B cell (primary cell): ENCODE measurements around the gene HOXA3. TPM values are rescaled to one million over a fixed set of nuclear protein-coding genes. Genes with fewer than 3 reads are reported as not detected.
A peak's percentile ranks its signal among the peaks of the same experiment; 100 is the strongest.

ENCODE experiments used
- ATAC-seq: fragments of 200-7000 bp; cut with Tn5 transposase; one replicate; pipeline ENCODE4 v1.10.0; 2021; ENCODE audit warnings: low read depth, mild to moderate bottlenecking, moderate number of reproducible peaks, moderate library complexity
- CTCF ChIA-PET: fragments of 350-600 bp; sonication (Branson Sonifier 250); formaldehyde crosslinking; loops from one replicate; lab custom pipeline; 2021; ENCODE audit warnings: antibody characterized with exemption, inconsistent platforms; lab: Charles Lee
- POLR2A ChIA-PET: fragments of 350-600 bp; sonication (Branson Sonifier 250); formaldehyde crosslinking; loops from one replicate; lab custom pipeline; 2021; ENCODE audit warnings: antibody characterized with exemption; lab: Charles Lee
- DNase-seq: peaks from one replicate; pipeline ENCODE4 v3.0.0; 2013
- H2AFZ ChIP-seq: 2 replicates; pipeline ENCODE4 v1.6.1; 2012; ENCODE audit warnings: mild to moderate bottlenecking, low read depth, low read length; ENCODE audit not compliant: insufficient read depth, poor library complexity, severe bottlenecking
- H3K27ac ChIP-seq, 2 donors: 1 replicate in 1 of 2; 2 replicates in 1 of 2; pipeline ENCODE4 v1.5.1; 2012 to 2013; ENCODE audit warnings: low read length in 2 of 2, mild to moderate bottlenecking in 2 of 2, moderate library complexity in 1 of 2
- H3K27me3 ChIP-seq, 4 experiments: fragments of 200-600 bp in 1 of 4; sonication (generic) in 1 of 4; replicated peaks in 1 of 4; 1 replicate in 2 of 4; 2 replicates in 2 of 4; pipeline versions ENCODE4 v1.6.1 to v1.7.0; 2013 to 2016; ENCODE audit warnings: low read length in 3 of 4, mild to moderate bottlenecking in 2 of 4, mixed read lengths in 1 of 4, moderate library complexity in 1 of 4; ENCODE audit not compliant: insufficient read depth in 4 of 4, control insufficient read depth in 3 of 4; ENCODE audit errors: control extremely low read depth in 1 of 4
- H3K36me3 ChIP-seq, 2 experiments: replicated peaks in 1 of 2; 1 replicate in 1 of 2; 2 replicates in 1 of 2; pipeline versions ENCODE4 v1.6.1 to v1.7.1; 2013; ENCODE audit warnings: low read length in 1 of 2; ENCODE audit not compliant: insufficient read depth in 2 of 2, control insufficient read depth in 1 of 2; ENCODE audit errors: control extremely low read depth in 1 of 2, extremely low read depth in 1 of 2
- H3K4me1 ChIP-seq, 2 donors: fragments of 200-600 bp in 1 of 2; sonication (generic) in 1 of 2; 1 replicate in 1 of 2; 2 replicates in 1 of 2; pipeline versions ENCODE4 v1.5.1 to v1.6.1; 2013 to 2017; ENCODE audit warnings: low read length in 2 of 2; ENCODE audit not compliant: control insufficient read depth in 2 of 2, insufficient read depth in 2 of 2
- H3K4me2 ChIP-seq: replicated peaks from 2 replicates; pipeline ENCODE3; 2012; ENCODE audit warnings: mild to moderate bottlenecking, low read depth, low read length; ENCODE audit not compliant: poor library complexity, severe bottlenecking
- H3K4me3 ChIP-seq, 5 experiments: fragments of 200-600 bp in 1 of 5; sonication (generic) in 1 of 5; 1 replicate in 3 of 5; 2 replicates in 2 of 5; pipeline versions ENCODE4 v1.5.1 to v1.7.0; 2011 to 2016; ENCODE audit warnings: low read length in 4 of 5, mild to moderate bottlenecking in 4 of 5, low read depth in 2 of 5, control low read depth in 1 of 5, moderate library complexity in 1 of 5; ENCODE audit not compliant: insufficient read depth in 1 of 5; ENCODE audit errors: control extremely low read depth in 1 of 5, extremely low read depth in 1 of 5
- H3K79me2 ChIP-seq: fragments of 200-600 bp; sonication (generic); one replicate; pipeline ENCODE4 v1.6.0; 2016; ENCODE audit warnings: low read length; ENCODE audit not compliant: control insufficient read depth, insufficient read depth
- H3K9ac ChIP-seq: fragments of 200-600 bp; sonication (generic); 2 replicates; pipeline ENCODE4 v1.6.1; 2017; ENCODE audit warnings: mild to moderate bottlenecking, low read length, moderate library complexity
- H3K9me3 ChIP-seq, 3 donors: one replicate each; pipeline versions ENCODE4 v1.6.1 to v1.7.1; 2013; ENCODE audit warnings: low read length in 2 of 3; ENCODE audit not compliant: control insufficient read depth in 2 of 3, insufficient read depth in 1 of 3; ENCODE audit errors: control extremely low read depth in 1 of 3
- H4K20me1 ChIP-seq: 2 replicates; pipeline ENCODE4 v1.6.0; 2012; ENCODE audit warnings: mild to moderate bottlenecking, low read length; ENCODE audit not compliant: insufficient read depth, control insufficient read depth, poor library complexity, severe bottlenecking
- H3K27ac Mint-ChIP-seq: one replicate; pipeline ENCODE4 v1.8.0; 2021; ENCODE audit warnings: mixed read lengths
- H3K27me3 Mint-ChIP-seq: one replicate; pipeline ENCODE4 v1.8.0; 2021; ENCODE audit warnings: mixed read lengths
- H3K4me1 Mint-ChIP-seq: one replicate; pipeline ENCODE4 v1.8.0; 2021; ENCODE audit warnings: mixed read lengths
- H3K4me3 Mint-ChIP-seq: one replicate; pipeline ENCODE4 v1.8.0; 2021; ENCODE audit warnings: mixed read lengths
- H3K9me3 Mint-ChIP-seq: one replicate; pipeline ENCODE4 v1.8.0; 2022; ENCODE audit warnings: mixed read lengths; ENCODE audit not compliant: insufficient read depth
- EZH2 ChIP-seq: IDR thresholded peaks from 2 replicates; pipeline ENCODE4 v1.6.1; 2012; ENCODE audit warnings: borderline replicate concordance, low read depth, mild to moderate bottlenecking, moderate library complexity, low read length; ENCODE audit not compliant: insufficient read depth, poor library complexity, severe bottlenecking
- WGBS: methylation state at CpG from one replicate; pipeline ENCODE4 v1.1.5; 2013; ENCODE audit warnings: missing lambda C conversion rate; ENCODE audit not compliant: insufficient coverage; 5-methylcytosine and 5-hydroxymethylcytosine counted together
- intact Hi-C: fragments of 100-400 bp; cut with micrococcal nuclease; formaldehyde crosslinking; loops from one replicate; pipeline ENCODE4 v1.10.0; 2022
- polyA plus RNA-seq: library from polyadenylated mRNA; depleted of rRNA; stranded (reverse); fragments of >200 nt; gene quantifications from 2 replicates; pipeline ENCODE4 v1.2.3, GENCODE V29; 2012
- total RNA-seq, 2 donors: library from RNA; stranded (reverse); fragments of 120-200 nt in 1 of 2; gene quantifications; 1 replicate in 1 of 2; 2 replicates in 1 of 2; pipeline versions ENCODE4 v1.2.3 to v1.2.4, GENCODE V29; 2013 to 2022
- TF ChIP-seq, protein P1 (sequence below): fragments of 200-600 bp; IDR thresholded peaks from one replicate; pipeline ENCODE4 v1.8.0; 2022; ENCODE audit warnings: antibody characterized with exemption, mild to moderate bottlenecking

Gene HOXA3
- total and polyA plus RNA-seq, 2 donors (not counting 1 experiment from before 2014, with no cell fraction given), result 0.07 TPM; not detected in 1

DNA sequence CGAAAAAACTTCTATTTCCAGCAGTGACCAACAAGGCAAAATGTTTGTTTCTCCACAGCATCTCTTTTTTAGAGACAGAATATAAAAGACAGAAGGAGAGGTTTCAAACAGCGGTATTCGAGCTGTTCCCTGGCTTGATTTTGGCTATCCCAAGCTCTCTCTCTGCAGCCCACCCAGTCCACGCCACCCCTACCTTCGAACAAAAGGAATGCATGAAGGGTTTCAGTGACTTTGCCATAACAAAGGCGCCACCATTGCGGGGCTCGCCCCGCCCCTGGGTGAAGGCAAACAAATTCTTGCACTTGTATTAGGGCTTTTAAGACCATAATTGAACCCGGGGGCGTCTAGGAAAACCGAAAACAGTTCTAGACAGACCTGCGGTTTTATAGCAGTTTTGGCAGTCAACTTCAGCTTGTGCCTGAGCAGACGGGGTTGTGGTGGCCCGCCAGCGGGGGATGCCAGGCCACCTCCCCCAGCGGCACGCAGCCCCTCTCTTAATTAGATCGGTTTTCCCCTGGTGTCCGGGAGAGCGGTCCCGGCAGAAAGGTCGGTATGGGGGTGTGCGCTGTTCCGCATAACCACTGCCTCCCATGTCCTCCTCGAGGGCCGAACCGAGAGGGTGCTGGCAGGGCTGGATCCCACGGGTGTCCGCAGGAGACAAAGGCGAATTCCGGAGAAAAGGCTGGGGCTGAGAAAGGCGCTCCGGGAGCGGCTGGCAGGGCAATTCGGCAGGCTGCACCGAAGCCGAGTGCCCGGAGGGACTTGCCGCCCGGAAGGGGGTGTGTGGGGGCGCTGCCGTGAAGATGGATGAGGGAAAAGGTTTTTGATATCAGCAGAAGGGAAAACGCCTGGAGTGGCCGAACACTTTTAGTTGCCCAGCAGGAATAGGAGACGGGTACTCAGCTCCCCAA lies 35.3 kb upstream of the HOXA3 start:
- H3K4me3 ChIP-seq, result peak overlapping the region in 1 of 5 experiments; percentile 13
- no peaks in the 10 kb centered on the region for H3K9me3 Mint-ChIP-seq
- intact Hi-C loops, result loop anchor here (5.0 kb wide), 1 partner anchor 35 kb away; the partner anchor contains the start of gene HOXA3
- H3K27ac Mint-ChIP-seq, result peak overlapping the region; percentile 6
- peak overlapping the region; percentile 53 for H3K4me3 Mint-ChIP-seq
- H3K9ac ChIP-seq, result no peak overlapping the region
- no peaks in the 10 kb centered on the region for H4K20me1 ChIP-seq
- peaks cover 0 to 80% (median 9%) of the 10 kb centered on the region in 3 donors for H3K9me3 ChIP-seq
- no peaks in the 10 kb centered on the region for H3K79me2 ChIP-seq
- H3K27me3 ChIP-seq, result peaks cover 0 to 97% (median 84%) of the 10 kb centered on the region in 4 experiments
- no peak for TF ChIP-seq EZH2
- TF ChIP-seq, protein P1, sequence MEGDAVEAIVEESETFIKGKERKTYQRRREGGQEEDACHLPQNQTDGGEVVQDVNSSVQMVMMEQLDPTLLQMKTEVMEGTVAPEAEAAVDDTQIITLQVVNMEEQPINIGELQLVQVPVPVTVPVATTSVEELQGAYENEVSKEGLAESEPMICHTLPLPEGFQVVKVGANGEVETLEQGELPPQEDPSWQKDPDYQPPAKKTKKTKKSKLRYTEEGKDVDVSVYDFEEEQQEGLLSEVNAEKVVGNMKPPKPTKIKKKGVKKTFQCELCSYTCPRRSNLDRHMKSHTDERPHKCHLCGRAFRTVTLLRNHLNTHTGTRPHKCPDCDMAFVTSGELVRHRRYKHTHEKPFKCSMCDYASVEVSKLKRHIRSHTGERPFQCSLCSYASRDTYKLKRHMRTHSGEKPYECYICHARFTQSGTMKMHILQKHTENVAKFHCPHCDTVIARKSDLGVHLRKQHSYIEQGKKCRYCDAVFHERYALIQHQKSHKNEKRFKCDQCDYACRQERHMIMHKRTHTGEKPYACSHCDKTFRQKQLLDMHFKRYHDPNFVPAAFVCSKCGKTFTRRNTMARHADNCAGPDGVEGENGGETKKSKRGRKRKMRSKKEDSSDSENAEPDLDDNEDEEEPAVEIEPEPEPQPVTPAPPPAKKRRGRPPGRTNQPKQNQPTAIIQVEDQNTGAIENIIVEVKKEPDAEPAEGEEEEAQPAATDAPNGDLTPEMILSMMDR, result no peak
- no peak overlapping the region for H3K27ac ChIP-seq
- ATAC-seq (no peak), DNase-seq (peak; percentile 40)
- POLR2A ChIA-PET, result no interaction called here
- CTCF ChIA-PET, result interaction anchor here (0.8 to 5.9 kb wide), 8 partner anchors 8 to 832 kb away, joined by 3 to 28 read pairs (median 3); partner anchors contain the start of gene HOXA13
- H3K4me1 ChIP-seq, result peaks cover 59 to 81% of the 10 kb centered on the region in 2 donors
- peak overlapping the region; percentile 56 for H3K4me2 ChIP-seq
- peaks cover 50% of the 10 kb centered on the region for H3K4me1 Mint-ChIP-seq
- 9% methylated on average over 45 of the region's 46 CpGs for WGBS
- no peak overlapping the region for H2AFZ ChIP-seq
- peaks cover 81% of the 10 kb centered on the region for H3K27me3 Mint-ChIP-seq
- H3K36me3 ChIP-seq, result no peaks in the 10 kb centered on the region
